SH-SY5Y (cell line): ENCODE results near the gene TRIM9.

Experiments used
- GATA2 ChIP-seq: IDR thresholded peaks from 2 replicates; pipeline ENCODE4 v1.6.1; 2011; ENCODE audit warnings: mild to moderate bottlenecking, low read depth, low read length
- GATA3 ChIP-seq: IDR thresholded peaks from 2 replicates; pipeline ENCODE4 v1.6.1; 2011; ENCODE audit warnings: low read depth, mild to moderate bottlenecking, low read length, moderate library complexity

- TF ChIP-seq GATA2 (no peak), GATA3 (no peak)
Measured at GRCh38 chr14:51117593-51117992, 22.7 kb upstream of the TRIM9 start.
